GM12878 (cell line): ENCODE data around the gene ITPR2. TPM values are rescaled to one million over a fixed set of nuclear protein-coding genes. Genes with fewer than 3 reads are reported as not detected.

Experiments used
- CBX3 ChIP-seq: fragments of 200-600 bp; sonication (generic); IDR thresholded peaks from 2 replicates; pipeline ENCODE4 v1.6.1; 2016; ENCODE audit warnings: low read depth, borderline replicate concordance
- CBX5 ChIP-seq: sonication (generic); IDR thresholded peaks from 2 replicates; pipeline ENCODE4 v1.6.1; 2016; ENCODE audit warnings: low read depth, moderate library complexity, mild to moderate bottlenecking, inconsistent platforms
- CREB1 ChIP-seq: IDR thresholded peaks from 2 replicates; pipeline ENCODE4 v1.6.1; 2012; ENCODE audit warnings: low read depth, mild to moderate bottlenecking, inconsistent platforms
- E4F1 ChIP-seq: fragments of 450-650 bp; IDR thresholded peaks from 2 replicates; pipeline ENCODE4 v1.6.1; 2018; ENCODE audit warnings: borderline replicate concordance, mild to moderate bottlenecking; ENCODE audit not compliant: partially characterized antibody
- EP300 ChIP-seq, 2 experiments: fragments of 150-350 bp in 1 of 2; IDR thresholded peaks; 2 replicates each; pipeline ENCODE4 v1.6.1; 2011 to 2012; ENCODE audit warnings: low read depth in 2 of 2, low read length in 2 of 2, borderline replicate concordance in 1 of 2, improper control_type of control experiment in 1 of 2, inconsistent platforms in 1 of 2; ENCODE audit not compliant: control insufficient read depth in 1 of 2
- FOXK2 ChIP-seq: fragments of 450-650 bp; IDR thresholded peaks from 2 replicates; pipeline ENCODE4 v1.6.1; 2017; ENCODE audit warnings: mild to moderate bottlenecking, moderate library complexity
- GABPA ChIP-seq: IDR thresholded peaks from 2 replicates; pipeline ENCODE4 v1.6.1; 2014; ENCODE audit warnings: antibody characterized with exemption, low read depth, mild to moderate bottlenecking, inconsistent platforms
- MEF2A ChIP-seq: IDR thresholded peaks from 2 replicates; pipeline ENCODE4 v1.6.1; 2011; ENCODE audit warnings: low read depth, mild to moderate bottlenecking, low read length, moderate library complexity; ENCODE audit not compliant: insufficient read depth
- PRDM15 ChIP-seq: fragments of 450-650 bp; formaldehyde crosslinking; IDR thresholded peaks from 2 replicates; pipeline ENCODE4 v1.4.0; 2020; ENCODE audit warnings: mild to moderate bottlenecking, moderate library complexity
- polyA plus RNA-seq, 11 experiments: library from polyadenylated mRNA; depleted of rRNA in 4 of 11; unstranded in 6 of 11; stranded (reverse) in 5 of 11; fragments of >200 nt; fragmentation: Nextera tagmentation in 4 of 11; fragmentation: Illumina TruSeq in 1 of 11; extraction: Ambion mirVana in 4 of 11; extraction: Trizol in 1 of 11; gene quantifications; 1 replicate in 1 of 11; 2 replicates in 10 of 11; pipeline versions ENCODE4 v1.2.1 to v1.2.3, GENCODE V29; 2011 to 2016; ENCODE audit warnings: inconsistent platforms in 2 of 11, missing spikeins in 2 of 11, low read depth in 1 of 11
- total RNA-seq, 4 experiments: library from RNA; depleted of rRNA in 3 of 4; stranded (reverse); fragments of >200 nt in 3 of 4; fragmentation: Illumina TruSeq in 1 of 4; extraction: Trizol in 1 of 4; gene quantifications; 2 replicates each; pipeline versions ENCODE4 v1.2.1 to v1.2.3, GENCODE V29; 2013 to 2021
- TF ChIP-seq, protein P1 (sequence below): fragments of 450-650 bp; conservative IDR thresholded peaks from 2 replicates; pipeline ENCODE4 v1.6.1; 2017; ENCODE audit warnings: mild to moderate bottlenecking, moderate library complexity
- TF ChIP-seq, protein P2 (sequence below): fragments of 450-650 bp; IDR thresholded peaks from 2 replicates; pipeline ENCODE4 v1.6.1; 2017; ENCODE audit warnings: low read depth, mild to moderate bottlenecking, moderate library complexity
- TF ChIP-seq, protein P3 (sequence below): fragments of 150-350 bp; IDR thresholded peaks from 2 replicates; pipeline ENCODE4 v1.6.1; 2014; ENCODE audit warnings: mild to moderate bottlenecking, low read depth, low read length
- TF ChIP-seq, protein P4 (sequence below): fragments of 450-650 bp; IDR thresholded peaks from 2 replicates; pipeline ENCODE4 v1.6.1; 2014; ENCODE audit warnings: mild to moderate bottlenecking

ITPR2 gene
- total and polyA plus RNA-seq, 10 of the 15 experiments (the other 5 are each of a cell fraction or from before 2014, with no cell fraction given) = 7.5 to 76.2 (median 47.1) TPM

GRCh38 chr12:26471560-26471959 is 361.4 kb downstream of the ITPR2 start (continued):
- TF ChIP-seq PRDM15 (CRISPR knock-in tag) = no peak
- TF ChIP-seq GABPA = peak; percentile 64; the same call in 1 of the 2 replicates
- no peak for TF ChIP-seq E4F1
- TF ChIP-seq, protein P1, sequence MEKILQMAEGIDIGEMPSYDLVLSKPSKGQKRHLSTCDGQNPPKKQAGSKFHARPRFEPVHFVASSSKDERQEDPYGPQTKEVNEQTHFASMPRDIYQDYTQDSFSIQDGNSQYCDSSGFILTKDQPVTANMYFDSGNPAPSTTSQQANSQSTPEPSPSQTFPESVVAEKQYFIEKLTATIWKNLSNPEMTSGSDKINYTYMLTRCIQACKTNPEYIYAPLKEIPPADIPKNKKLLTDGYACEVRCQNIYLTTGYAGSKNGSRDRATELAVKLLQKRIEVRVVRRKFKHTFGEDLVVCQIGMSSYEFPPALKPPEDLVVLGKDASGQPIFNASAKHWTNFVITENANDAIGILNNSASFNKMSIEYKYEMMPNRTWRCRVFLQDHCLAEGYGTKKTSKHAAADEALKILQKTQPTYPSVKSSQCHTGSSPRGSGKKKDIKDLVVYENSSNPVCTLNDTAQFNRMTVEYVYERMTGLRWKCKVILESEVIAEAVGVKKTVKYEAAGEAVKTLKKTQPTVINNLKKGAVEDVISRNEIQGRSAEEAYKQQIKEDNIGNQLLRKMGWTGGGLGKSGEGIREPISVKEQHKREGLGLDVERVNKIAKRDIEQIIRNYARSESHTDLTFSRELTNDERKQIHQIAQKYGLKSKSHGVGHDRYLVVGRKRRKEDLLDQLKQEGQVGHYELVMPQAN = no peak
- peak; percentile 90 for TF ChIP-seq CBX5
- TF ChIP-seq CREB1 = 0 out of 2 replicates have a peak, but pooled peaks have one; percentile 24
- TF ChIP-seq, protein P2, sequence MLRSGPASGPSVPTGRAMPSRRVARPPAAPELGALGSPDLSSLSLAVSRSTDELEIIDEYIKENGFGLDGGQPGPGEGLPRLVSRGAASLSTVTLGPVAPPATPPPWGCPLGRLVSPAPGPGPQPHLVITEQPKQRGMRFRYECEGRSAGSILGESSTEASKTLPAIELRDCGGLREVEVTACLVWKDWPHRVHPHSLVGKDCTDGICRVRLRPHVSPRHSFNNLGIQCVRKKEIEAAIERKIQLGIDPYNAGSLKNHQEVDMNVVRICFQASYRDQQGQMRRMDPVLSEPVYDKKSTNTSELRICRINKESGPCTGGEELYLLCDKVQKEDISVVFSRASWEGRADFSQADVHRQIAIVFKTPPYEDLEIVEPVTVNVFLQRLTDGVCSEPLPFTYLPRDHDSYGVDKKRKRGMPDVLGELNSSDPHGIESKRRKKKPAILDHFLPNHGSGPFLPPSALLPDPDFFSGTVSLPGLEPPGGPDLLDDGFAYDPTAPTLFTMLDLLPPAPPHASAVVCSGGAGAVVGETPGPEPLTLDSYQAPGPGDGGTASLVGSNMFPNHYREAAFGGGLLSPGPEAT = peak; percentile 83
- TF ChIP-seq, protein P3, sequence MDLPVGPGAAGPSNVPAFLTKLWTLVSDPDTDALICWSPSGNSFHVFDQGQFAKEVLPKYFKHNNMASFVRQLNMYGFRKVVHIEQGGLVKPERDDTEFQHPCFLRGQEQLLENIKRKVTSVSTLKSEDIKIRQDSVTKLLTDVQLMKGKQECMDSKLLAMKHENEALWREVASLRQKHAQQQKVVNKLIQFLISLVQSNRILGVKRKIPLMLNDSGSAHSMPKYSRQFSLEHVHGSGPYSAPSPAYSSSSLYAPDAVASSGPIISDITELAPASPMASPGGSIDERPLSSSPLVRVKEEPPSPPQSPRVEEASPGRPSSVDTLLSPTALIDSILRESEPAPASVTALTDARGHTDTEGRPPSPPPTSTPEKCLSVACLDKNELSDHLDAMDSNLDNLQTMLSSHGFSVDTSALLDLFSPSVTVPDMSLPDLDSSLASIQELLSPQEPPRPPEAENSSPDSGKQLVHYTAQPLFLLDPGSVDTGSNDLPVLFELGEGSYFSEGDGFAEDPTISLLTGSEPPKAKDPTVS = no peak
- TF ChIP-seq FOXK2 = no peak
- TF ChIP-seq, protein P4, sequence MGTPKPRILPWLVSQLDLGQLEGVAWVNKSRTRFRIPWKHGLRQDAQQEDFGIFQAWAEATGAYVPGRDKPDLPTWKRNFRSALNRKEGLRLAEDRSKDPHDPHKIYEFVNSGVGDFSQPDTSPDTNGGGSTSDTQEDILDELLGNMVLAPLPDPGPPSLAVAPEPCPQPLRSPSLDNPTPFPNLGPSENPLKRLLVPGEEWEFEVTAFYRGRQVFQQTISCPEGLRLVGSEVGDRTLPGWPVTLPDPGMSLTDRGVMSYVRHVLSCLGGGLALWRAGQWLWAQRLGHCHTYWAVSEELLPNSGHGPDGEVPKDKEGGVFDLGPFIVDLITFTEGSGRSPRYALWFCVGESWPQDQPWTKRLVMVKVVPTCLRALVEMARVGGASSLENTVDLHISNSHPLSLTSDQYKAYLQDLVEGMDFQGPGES = no peak
- peak; percentile 82 to 87; a peak in 3 of 4 replicates for TF ChIP-seq EP300 (IDR thresholded peaks at IDR 0.05; ENCODE audit: borderline replicate concordance in 1 of 2, control insufficient read depth in 1 of 2, low read depth in 2 of 2, low read length in 2 of 2)
- TF ChIP-seq CBX3 = no peak
- peak; percentile 93 for TF ChIP-seq MEF2A
